Effector CD4-positive, alpha-beta T cell (primary cell): Measurements from ENCODE around the gene RAB36.
"Not testable (repeated sequence)": the region's sequence is repeated elsewhere in the genome, so short reads cannot be mapped to it uniquely, and the experiment has no call there.

Experiments
- DNase-seq: peaks from one replicate; pipeline ENCODE4 v3.0.0-alpha.2; 2020

Gene RAB36

DNA sequence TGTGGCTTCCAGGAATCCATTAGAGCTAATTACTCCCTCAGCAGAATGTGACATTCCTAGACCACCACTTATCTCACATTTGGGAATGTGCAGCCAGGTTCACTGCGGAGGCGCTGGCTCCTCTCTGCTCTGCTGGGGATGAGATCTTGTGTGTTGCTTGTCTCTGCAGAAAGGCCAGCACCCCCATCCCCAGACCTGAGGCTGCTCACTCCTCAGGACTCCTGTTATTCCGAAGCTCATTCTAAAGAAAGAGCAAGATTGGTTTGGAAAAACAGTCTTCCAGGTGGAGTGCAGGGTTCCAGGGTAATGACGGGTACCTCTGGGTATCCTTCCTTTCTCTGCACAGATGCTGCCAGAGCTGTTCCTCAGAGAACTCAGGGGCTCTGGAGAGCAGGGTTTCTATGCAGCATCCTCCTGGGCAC lies 24.3 kb upstream of the RAB36 start:
- no peak for DNase-seq

DNA sequence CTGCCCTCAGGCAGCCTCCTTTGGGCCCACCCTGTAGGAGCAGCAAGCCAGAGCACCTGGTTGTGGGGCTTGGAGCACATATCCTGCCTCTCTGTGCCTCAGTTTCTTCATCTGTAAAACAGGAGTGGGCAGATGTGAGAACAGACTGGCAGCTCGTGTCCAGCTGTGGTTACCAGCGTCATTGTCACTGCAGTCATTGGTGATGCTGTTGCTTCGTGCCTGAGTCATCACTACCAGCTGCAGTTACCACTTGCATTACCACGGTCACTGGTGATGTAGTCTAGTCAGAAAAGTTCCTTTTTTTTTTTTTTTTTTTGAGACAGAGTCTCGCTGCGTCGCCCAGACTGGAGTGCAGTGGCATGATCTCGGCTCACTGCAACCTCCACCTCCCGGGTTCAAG lies 23.9 kb upstream of the RAB36 start:
- DNase-seq, result no peak

DNA sequence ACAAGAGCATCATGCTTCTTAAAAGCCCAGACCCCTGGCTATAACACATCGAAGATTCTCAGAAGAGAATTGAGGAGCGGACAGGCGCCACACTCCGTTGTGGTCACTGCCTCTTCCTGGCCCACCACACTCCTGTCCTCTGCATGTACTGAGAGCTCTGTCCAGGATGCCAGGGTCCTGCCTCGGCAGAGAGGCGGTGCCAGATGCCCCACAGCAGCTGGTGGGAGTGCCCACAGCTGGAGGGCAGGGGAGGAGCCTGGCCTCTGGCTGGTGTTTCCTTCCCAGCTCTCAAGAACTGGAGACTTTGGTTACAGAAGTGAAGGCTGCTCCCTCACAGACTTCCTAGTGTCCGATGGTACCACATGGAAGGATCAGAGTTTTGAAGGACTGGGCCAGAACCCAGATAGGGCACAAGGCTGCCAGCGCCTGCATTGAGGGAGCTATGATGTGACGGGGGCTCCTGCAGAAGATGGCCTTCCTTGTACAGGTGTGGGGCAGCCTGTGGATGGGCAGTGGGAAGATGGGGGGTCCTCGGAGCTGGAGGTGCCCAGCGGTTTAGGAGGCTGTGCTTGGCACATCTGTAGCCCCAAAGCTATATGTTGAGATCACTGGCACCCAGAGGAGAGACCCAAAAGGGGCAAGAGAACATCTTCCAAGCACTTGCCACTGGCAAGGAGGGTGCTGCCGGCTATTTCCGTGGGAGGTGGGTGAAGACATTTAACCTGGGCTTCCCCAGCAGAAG lies 22.9 kb upstream of the RAB36 start:
- DNase-seq, result no peak

DNA sequence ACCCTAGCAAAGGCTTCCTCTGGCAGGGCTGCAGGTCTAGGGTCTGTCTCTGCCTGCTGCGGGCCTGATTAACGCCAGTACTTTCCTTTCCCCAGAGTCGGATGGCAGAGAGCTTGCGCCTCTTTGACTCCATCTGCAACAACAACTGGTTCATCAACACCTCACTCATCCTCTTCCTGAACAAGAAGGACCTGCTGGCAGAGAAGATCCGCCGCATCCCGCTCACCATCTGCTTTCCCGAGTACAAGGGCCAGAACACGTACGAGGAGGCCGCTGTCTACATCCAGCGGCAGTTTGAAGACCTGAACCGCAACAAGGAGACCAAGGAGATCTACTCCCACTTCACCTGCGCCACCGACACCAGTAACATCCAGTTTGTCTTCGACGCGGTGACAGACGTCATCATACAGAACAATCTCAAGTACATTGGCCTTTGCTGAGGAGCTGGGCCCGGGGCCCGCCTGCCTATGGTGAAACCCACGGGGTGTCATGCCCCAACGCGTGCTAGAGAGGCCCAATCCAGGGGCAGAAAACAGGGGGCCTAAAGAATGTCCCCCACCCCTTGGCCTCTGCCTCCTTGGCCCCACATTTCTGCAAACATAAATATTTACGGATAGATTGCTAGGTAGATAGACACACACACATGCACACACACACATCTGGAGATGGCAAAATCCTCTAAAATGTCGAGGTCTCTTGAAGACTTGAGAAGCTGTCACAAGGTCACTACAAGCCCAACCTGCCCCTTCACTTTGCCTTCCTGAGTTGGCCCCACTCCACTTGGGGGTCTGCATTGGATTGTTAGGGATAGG lies 22.1 kb upstream of the RAB36 start:
- no peak for DNase-seq

DNA sequence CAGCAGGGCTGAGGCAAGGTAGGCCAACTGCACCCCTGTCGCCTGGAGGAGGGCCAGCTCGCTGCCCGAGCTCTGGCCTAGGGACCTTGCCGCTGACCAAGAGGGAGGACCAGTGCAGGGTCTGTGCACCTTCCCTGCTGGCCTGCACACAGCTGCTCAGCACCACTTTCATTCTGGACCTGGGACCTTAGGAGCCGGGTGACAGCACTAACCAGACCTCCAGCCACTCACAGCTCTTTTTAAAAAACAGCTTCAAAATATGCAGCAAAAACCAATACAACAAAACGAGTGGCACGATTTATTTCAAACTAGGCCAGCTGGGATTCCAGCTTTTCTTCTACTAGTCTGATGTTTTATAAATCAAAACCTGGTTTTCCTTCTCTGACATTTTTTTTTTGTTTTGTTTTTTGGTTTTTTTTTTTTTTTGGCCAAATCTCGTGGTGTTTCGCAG lies 21.4 kb upstream of the RAB36 start:
- DNase-seq, result no peak

DNA sequence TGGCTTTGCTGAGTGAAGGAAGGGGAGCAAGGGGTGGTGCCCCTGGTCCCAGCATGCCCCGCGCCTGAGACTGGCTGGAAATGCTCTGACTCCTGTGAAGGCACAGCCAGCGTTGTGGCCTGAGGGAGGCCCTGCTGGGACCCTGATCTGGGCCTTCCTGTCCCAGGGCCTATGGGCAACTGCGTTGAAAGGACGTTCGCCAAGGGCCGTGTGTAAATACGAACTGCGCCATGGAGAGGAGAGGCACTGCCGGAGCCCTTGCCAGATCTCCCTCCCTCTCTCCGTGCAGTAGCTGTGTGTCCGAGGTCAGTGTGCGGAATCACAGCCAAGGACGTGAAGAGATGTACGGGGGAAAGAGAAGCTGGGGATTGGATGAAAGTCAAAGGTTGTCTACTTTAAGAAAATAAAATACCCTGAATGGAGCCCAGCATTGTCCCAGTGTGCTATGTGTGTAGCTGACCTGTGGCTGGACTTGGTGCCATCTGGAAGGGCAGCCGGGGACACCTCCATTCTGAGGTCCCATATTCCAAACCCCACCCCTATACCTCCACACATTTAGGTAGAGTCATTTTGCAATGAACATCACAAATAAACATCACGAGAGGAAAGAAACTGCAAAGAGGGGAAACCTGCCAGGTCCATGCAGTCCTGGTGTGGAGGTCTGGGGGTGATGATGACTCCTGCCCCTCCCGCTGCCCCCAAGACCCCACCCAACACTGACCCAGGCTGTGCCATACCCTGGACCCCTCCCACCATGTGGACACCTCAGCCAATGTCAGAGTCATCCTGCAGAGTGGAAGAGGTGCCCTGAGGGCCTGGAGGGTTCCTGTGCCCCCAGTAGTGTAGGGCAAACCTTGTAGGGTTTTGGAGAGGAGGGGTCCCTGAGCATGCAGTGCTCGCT lies 20.4 kb upstream of the RAB36 start:
- no peak for DNase-seq

DNA sequence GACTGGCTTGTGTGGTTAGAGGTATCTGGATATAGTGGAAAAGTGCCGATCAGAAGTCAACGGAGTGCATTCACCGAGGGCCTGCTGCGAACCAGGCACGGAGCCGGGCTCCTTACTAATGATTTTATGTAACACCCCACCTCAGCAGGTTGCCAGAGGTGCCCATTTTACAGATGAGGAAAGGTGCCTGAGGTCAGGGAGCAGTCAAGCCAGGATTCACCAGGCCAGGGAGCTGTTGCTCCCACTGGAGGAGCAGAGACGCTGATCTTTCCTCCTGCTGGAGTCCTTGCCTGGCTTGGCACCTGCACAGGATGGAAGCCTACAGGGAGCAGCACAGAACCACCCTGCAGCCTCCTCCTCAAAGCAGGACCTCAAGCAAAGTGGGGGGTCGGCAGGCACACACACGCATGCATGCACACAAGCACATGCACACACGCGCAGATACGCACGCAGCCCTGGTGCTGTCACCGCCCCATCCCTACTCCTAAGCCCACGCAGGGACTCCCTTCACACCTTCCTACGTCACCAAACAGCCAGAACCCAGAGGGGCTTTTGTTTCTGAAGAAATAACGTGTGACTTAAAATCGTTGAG lies 19.7 kb upstream of the RAB36 start:
- no peak for DNase-seq

DNA sequence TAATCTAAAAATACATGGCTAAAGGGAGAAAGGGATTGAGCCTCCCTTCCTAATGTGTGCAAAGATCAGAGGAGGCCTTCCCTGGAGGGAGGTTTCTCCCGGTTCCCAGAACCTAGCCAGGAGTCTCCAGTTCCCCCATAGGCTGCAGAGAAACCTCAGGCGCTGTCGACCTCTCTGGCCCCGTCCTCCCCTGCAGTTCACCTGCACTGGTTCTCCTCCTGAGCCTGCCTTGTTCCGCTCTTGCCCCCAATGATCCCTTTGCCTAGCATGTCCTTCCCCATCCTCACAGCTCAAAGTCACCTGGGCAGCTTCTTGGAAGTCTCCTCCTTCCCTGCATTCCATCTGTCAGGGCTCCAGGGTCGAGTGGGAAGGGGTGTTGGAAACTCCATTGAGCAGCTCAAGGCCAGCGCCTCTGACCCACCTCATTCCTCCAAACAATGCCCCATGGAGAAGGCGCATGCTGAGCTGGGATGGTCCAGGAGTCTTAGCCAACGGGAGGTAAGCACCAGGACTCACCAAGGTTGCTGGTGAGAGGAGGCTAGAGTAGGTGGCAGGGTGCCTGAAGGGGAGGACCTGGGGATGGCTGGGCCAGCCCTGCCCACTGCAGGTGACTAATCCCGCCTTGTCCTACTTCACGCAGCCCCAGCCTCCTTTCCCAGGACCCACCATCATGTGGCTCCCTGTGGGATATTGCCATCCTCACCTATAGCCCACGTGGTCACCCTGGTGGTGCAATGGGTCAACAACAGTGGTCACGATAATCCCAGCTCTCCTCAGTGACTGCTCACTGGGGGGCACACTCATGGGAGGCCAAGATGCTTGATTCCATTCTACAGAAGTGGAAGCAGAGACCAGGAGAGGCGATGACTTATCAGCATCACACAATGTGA lies 18.9 kb upstream of the RAB36 start:
- DNase-seq, result no peak

DNA sequence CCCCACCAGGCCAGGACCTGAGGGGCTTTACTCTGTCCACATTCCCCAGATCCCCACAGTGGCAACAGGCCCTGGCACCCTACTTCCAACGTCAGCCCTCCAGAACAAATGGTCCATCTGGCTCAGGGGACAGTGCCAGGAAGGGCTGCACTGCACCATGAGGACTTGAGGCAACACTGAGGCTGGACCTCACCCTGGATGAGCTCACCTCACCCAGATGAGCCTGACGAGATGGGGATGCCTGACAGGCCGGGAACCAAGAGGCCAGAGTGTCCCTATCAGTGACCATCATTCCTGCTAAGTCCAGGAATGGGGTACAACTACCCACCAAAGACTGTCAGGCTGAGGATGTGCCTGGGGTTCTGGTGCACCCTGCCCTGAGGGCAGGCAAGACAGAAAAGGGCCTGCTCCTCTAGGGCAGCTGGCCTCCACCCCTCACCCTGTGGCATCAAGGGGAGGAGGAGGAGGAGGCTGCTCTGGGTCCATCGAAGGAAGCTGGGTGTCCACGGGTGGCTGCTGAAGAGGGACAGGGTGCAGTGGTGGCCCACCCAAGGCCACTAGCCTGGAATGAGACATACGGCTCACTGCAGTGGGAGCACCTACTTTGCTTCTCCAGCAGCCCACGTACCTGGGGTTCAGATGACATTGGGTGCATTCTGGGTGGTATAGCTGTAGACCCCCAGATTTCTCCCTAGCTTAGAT lies 18.1 kb upstream of the RAB36 start:
- DNase-seq, result no peak

DNA sequence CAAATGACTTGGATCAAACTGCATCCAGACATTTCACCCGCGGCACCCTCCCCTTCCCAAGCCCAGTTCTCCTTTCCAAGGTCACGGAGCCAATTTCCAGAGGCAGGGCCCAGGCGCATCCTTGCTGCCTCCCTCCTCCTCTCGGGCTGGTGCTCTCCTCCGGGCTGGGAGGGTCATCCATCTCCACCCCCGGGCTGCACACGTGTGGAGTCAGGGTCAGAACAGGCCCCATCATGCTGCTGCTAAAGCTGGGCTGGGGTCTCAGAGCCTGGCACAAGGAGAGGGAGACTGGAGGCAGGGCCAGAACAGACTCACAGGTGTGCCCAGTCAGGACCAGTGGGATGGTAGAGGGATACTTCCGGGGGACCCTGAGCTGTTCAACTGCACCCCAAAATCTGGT lies 17.5 kb upstream of the RAB36 start:
- no peak for DNase-seq

DNA sequence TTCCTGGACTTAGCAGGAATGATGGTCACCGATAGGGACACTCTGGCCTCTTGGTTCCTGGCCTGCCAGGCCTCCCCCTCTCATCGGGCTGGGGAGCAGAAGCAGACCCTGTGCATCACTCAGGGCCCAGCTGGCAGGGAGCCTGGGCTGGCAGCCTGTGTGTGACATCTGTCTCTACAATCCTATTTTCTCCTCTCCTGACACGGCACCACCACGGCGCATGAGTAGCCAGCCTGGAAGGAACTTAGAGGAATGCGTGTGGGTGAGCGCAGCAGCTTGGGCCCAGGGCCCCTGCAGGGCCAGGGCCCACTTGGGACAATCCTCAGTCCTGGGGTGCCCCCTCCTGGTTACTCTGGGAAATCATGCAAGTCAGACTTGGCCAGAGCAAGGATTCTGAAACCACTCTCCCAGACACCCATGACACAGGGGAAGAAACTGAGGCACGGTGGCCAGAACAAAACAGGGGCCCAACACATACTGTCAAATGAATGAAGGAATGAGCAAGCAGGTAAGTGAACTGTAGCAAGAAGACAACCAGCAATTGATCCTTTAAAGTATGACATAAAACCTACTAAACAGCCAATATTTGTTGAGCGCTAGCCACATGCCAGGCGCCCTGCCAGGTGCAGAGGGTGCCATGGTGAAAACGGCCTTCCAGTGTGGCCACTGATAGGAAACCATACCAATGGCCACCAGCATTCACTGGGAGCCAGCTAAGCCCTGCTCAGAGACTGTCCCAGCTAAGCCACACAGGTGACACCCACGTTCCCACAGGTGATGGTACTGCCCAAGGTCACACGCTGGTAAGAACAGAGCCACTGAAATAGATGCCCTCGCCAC lies 16.8 kb upstream of the RAB36 start:
- peak; percentile 71 for DNase-seq

DNA sequence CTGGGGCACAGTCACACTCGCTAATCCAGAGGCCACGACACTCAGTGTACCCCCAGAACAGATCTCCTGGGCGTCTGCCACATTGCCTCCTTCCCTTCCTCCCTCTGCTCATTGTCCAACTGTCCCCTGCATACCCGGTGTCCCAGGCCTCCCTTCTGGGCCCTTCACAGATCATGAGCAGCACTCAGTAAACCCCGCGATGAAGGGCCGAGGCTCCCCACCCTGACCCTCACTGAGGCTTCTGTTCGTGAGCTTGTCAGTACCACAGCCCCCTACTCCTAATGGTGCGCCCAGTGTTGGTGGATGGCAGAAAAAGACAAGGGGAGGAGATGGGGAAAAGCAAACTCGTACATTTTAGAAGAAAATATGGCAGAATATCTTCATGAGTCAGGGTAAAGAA lies 16.1 kb upstream of the RAB36 start:
- no peak for DNase-seq

DNA sequence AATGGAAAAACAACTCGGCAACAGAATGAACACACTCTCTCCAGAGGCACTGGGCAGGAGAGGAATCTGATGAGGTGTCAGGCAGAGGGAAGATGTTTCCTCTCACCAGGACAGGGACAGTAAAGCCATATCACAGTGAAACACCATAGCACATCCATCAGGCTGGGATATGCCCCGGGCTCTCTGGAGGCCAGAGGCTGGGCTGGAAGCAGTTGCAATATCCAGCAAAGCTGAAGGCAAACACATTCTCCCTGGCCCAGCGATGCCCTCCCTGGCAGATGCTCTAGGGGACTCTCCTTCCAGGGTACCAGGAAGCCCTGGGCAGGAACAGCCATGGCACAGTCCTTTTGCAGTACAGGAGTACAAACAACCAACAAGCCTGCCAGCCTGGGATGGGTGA lies 14.6 kb upstream of the RAB36 start:
- DNase-seq, result no peak

DNA sequence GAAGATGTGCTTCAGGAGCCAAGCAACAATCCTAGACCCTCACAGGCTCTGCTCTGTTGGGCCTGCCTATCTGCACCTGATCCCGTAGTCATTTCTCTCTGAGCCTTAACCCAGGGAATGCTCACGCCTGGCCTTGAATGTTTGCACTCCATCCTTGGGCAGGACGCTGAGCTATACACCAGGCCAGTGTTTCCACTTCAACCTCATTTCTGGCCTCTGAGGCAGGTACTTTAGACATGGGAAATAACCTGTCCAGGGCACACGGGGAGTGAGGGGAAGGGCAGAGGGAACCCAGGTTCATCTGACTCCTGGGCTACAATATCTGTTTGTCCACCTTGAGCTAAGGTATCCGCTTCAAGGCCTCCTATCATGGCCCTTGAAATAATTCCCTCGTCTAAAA lies 13.3 kb upstream of the RAB36 start:
- no peak for DNase-seq

DNA sequence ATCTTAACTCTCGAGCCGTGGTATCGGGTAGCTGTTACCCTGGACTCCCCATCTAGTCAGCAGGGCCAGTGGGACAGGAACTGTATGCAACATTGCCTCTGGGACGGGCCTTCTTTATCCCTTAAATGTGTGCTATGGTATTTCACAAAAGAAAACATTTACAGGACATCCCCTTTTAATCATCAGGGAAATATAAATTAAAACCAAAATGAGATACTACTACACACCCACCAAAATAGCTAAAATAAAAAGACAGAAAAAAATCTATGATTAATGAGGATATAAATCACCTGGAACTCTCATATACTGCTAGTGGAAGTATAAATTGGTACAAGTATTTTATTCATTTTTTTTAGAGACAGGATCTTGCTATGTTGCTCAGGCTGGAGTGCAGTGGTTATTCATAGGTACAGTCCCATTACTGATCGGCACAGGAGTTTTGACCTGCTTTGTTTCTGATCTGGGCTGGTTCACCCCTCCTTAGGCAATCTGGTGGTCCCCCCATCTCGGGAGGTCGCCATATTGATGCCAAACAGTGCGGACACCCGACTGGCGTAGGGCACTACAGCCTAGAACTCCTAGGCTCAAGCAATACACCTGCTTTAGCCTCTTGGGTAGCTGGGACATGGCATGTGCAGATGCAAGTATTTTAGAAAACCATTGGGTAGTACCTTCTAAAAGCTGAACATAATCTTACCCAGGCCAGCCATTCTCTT lies 12.7 kb upstream of the RAB36 start:
- DNase-seq, result no peak

DNA sequence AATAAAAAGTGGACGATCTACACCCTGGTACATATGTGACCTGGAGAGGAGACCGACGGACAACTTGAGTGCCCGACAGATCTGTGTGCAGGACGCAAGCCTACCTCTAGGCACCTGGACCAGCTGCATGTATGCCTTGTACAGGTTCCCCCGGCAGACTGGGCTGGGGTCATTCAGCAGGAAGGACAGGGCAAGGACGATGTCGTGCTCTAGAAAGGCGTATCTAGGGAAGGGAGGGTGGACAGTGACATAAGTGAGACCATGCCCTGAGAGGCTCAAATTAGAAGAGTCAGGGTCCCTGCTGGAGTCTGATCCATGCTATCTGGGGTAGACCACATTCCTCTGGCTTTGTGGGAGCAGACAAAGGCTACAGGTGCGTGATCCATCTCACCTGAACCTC lies 11.4 kb upstream of the RAB36 start:
- DNase-seq, result no peak

DNA sequence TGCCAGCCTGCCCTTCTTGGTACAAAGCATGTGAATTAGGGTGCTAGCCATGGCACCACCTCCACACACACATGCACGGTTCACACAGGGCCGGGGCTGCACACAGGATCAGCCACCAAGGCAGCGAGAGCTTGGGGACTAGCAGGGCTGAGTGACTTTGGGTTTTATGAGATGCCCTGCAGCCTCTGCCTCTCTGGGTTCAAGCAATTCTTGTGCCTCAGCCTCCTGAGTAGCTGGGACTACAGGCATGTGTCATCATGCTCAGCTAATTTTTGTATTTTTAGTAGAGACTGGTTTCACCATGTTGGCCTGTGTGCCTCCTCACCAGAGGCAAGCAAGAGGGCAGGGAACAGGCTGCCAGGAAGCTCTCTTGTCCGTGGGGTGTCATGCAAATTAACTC lies 8.3 kb upstream of the RAB36 start:
- DNase-seq, result not testable (repeated sequence)

DNA sequence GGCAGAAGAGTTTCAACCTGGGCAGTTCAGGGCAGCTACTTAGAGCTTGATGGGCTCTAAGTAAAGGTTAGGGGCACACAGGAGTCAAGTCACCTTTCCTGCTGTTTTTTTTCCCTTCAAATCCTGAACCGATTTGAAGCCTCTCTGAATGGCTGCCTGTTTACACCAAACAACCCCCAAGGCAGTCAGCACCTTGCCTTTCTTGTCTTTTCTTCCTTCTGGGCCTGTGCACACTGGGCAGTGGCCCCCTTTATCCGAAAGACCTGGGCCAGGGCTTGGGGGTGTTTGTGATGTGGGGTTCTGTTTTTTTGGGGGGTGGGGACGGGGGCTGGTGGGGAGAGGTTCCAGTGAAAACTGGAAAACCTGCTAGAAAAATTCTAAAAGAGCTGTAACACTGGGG lies 7.8 kb upstream of the RAB36 start:
- DNase-seq, result no peak

DNA sequence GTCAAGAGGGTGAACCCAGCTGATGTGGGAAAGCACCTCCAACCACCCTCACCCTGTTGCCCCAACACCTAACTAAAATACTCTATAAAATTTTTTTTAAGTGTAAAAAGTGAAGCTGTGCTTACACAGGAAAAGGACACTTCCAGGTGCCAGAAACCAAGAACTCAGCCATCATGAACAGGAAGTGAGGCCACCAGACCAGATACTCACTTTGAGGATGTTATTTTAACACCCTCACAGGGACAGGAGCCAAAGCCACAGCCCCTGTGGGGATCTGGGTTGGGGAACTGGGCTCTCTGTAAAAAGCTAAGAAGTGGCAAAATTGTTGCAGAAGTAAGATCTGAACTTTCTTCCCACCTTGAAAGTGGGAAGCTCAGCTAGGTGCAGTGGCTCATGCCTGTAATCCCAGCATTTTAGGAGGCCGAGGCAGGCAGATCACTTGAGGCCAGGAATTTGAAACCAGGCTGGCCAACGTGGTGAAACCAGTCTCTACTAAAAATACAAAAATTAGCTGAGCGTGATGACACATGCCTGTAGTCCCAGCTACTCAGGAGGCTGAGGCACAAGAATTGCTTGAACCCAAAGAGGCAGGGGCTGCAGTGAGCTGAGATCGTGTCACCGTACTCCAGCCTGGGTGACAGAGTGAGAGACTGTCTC lies 7.2 kb upstream of the RAB36 start:
- DNase-seq, result peak; percentile 33
